Common myeloid progenitor, CD34-positive (primary cell): ENCODE data around the gene RECQL5.

Experiments
- CTCF ChIA-PET: fragments of 350-600 bp; sonication (Branson Sonifier 250); formaldehyde crosslinking; loops from one replicate; lab custom pipeline; 2021; ENCODE audit warnings: antibody characterized with exemption; lab: Charles Lee
- POLR2A ChIA-PET: fragments of 350-600 bp; sonication (Branson Sonifier 250); formaldehyde crosslinking; loops from one replicate; lab custom pipeline; 2021; ENCODE audit warnings: antibody characterized with exemption; lab: Charles Lee
- DNase-seq, 3 donors: peaks; one replicate each; pipeline versions ENCODE4 v3.0.0 to v3.0.0-alpha.2; 2013
- H3K27ac ChIP-seq, 2 experiments: 1 replicate in 1 of 2; 2 replicates in 1 of 2; pipeline ENCODE4 v1.7.0; 2013; ENCODE audit warnings: inconsistent platforms in 2 of 2, low read length in 2 of 2, mild to moderate bottlenecking in 2 of 2, low read depth in 1 of 2, moderate library complexity in 1 of 2; ENCODE audit not compliant: severe bottlenecking in 2 of 2, insufficient read depth in 1 of 2, poor library complexity in 1 of 2
- H3K27me3 ChIP-seq, 5 experiments: replicated peaks in 2 of 5; 1 replicate in 3 of 5; 2 replicates in 2 of 5; pipeline versions ENCODE4 v1.6.1 to v1.7.0; 2013; ENCODE audit warnings: low read length in 4 of 5, mild to moderate bottlenecking in 2 of 5, moderate library complexity in 2 of 5, inconsistent platforms in 1 of 5; ENCODE audit not compliant: insufficient read depth in 5 of 5, control insufficient read depth in 4 of 5
- H3K36me3 ChIP-seq, 4 experiments: 1 replicate in 2 of 4; 2 replicates in 2 of 4; pipeline versions ENCODE4 v1.6.1 to v1.7.0; 2013; ENCODE audit warnings: low read length in 3 of 4, control low read depth in 1 of 4, mild to moderate bottlenecking in 1 of 4; ENCODE audit not compliant: control insufficient read depth in 4 of 4, insufficient read depth in 4 of 4
- H3K4me1 ChIP-seq, 4 experiments: 1 replicate in 3 of 4; 2 replicates in 1 of 4; pipeline versions ENCODE4 v1.6.1 to v1.7.1; 2013; ENCODE audit warnings: low read length in 3 of 4, mild to moderate bottlenecking in 3 of 4, control low read depth in 1 of 4, inconsistent platforms in 1 of 4, moderate library complexity in 1 of 4; ENCODE audit not compliant: control insufficient read depth in 4 of 4, insufficient read depth in 4 of 4; ENCODE audit errors: control extremely low read depth in 1 of 4
- H3K4me3 ChIP-seq, 7 experiments: 1 replicate in 4 of 7; 2 replicates in 3 of 7; pipeline versions ENCODE4 v1.5.1 to v1.7.0; 2013; ENCODE audit warnings: mild to moderate bottlenecking in 7 of 7, low read length in 6 of 7, moderate library complexity in 6 of 7, inconsistent platforms in 2 of 7, low read depth in 2 of 7, control low read depth in 1 of 7; ENCODE audit not compliant: insufficient read depth in 4 of 7, control insufficient read depth in 1 of 7; ENCODE audit errors: extremely low read depth in 1 of 7
- H3K9me3 ChIP-seq, 5 experiments: 1 replicate in 4 of 5; 2 replicates in 1 of 5; pipeline versions ENCODE4 v1.6.1 to v1.7.1; 2013; ENCODE audit warnings: low read length in 4 of 5, mild to moderate bottlenecking in 2 of 5, inconsistent platforms in 1 of 5, low read depth in 1 of 5, moderate library complexity in 1 of 5; ENCODE audit not compliant: control insufficient read depth in 4 of 5, insufficient read depth in 2 of 5; ENCODE audit errors: control extremely low read depth in 1 of 5
- WGBS: methylation state at CpG from one replicate; pipeline ENCODE4 v1.1.5; 2013; ENCODE audit not compliant: insufficient coverage; 5-methylcytosine and 5-hydroxymethylcytosine counted together

The RECQL5 gene

DNA sequence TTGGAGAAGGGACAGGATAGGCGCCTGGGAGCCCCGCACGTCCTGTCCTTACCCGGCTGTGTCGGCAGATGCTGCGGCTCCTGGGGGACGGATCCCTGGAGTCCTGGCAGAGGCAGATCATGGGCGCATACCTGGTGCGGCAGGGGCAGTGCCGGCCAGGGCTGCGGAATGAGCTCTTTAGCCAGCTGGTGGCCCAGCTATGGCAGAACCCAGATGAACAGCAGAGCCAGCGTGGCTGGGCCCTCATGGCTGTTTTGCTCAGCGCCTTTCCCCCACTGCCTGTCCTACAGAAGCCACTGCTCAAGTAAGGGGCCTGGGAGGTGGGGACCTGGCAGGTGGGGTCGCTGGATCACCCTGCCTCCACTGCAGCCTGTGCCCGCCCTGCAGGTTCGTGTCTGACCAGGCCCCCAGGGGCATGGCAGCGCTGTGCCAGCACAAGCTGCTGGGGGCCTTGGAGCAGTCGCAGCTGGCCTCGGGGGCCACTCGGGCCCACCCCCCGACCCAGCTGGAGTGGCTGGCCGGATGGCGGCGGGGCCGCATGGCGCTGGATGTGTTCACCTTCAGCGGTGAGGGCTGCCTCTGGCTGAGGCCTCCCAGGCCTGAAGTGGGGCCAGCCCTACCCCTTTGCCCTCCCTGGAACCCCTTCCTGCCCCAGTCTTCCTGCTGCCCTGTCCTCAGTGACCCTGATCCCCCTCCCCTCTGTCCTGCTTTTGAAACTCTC lies 53.9 kb downstream of the RECQL5 start:
- CTCF ChIA-PET: interaction anchor here (2.3 to 4.1 kb wide), 3 partner anchors 12 to 20 kb away, joined by 6 to 26 read pairs (median 6); partner anchors contain the start of gene SMIM5
- Histone ChIP-seq H3K27ac (no peak overlapping the region), H3K27me3 (no peaks in the 10 kb centered on the region), H3K9me3 (no peaks in the 10 kb centered on the region), H3K4me1 (no peaks in the 10 kb centered on the region), H3K4me3 (no peak overlapping the region), H3K36me3 (peaks cover 2 to 81% (median 58%) of the 10 kb centered on the region in 4 experiments)
- DNase-seq: no peak
- POLR2A ChIA-PET: no interaction called here
- 91% methylated on average over 27 of the region's 27 CpGs for whole genome bisulfite sequencing

DNA sequence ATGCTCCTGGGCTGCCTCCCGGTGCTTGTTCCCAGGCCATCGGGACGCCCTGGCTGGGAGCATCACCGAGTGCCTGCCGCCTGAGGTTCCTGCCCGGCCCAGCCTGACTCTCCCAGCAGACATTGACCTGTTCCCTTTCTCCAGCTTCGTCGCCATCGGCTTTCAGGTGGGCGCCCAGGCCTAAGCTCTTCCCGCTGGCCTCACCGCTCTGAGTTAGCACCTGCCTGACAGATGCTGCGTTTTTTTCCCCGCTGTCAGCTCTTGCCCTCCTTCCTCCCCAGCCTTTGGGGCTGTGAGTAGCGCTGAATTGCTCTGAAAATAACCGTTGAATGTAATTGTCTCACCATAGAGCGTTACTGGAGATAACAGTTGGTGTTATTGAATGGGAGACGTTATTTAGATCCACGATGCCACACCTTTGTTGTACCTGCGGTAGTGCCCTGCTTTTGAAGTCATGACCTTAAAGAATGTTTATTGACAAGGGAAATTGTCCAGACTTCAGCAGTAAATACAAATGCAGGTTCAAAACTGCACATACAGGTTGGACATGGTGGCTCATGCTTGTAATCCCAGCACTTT lies 55.0 kb downstream of the RECQL5 start:
- Histone ChIP-seq H3K27ac (no peak overlapping the region), H3K36me3 (peaks cover 2 to 74% (median 48%) of the 10 kb centered on the region in 4 experiments), H3K27me3 (no peaks in the 10 kb centered on the region), H3K9me3 (no peaks in the 10 kb centered on the region), H3K4me3 (no peak overlapping the region), H3K4me1 (no peaks in the 10 kb centered on the region)
- ChIA-PET POLR2A (interaction anchor here (0.6 kb wide), 1 partner anchor 26 kb away, joined by 3 read pairs; no protein-coding TSS in a partner anchor), CTCF (interaction anchor here (0.6 to 4.1 kb wide), 7 partner anchors 8 to 137 kb away, joined by 3 to 26 read pairs (median 6); partner anchors contain the start of gene SMIM5)
- DNase-seq: no peak
- 98% methylated on average over 18 of the region's 20 CpGs for WGBS

DNA sequence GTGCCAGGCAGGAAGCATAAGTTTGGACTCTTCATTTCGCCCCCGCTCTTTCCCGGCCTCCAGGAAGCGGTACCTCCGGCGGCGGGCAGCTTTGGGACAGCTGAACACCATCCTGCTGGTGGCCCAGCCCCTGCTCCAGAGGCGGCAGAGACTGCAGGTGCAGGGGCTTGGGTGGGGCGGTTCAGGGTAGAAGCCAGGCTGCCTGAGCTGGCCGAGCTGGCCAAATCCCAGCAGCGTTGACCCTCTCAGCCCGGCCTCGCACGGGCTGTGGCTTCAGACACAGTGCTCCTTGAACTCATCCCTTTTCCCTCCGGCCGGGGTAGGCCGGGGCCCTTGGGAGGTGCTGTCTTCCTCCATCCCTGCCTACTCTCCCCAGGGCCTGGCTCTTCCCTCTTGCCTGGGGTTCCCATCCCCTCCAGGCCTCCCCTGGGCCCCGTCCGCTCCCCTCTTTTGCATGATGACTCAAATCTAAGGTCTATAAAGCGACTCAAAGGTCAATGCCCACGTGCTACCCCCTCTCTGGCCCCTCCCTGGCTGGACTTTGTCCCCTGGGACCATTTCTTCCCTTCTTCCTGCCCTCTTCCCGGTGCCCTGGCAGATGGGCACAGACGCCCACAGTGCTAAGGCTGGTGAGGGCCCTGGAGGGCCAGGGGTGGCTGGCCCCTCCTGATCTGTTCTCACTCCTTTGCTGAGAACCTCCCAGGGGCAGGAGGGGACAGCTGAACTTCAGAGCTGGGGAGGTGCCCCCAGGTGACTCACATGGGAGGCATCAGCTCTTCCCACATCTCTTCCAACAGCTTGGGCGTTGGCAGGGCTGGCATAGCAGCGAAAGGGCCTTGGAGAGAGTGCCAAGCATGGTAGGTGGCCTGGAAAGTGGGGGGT lies 56.6 kb downstream of the RECQL5 start:
- WGBS: 97% methylated on average over 23 of the region's 25 CpGs
- CTCF ChIA-PET: interaction anchor here (1.3 to 4.1 kb wide), 5 partner anchors 9 to 22 kb away, joined by 3 to 26 read pairs (median 3); no protein-coding TSS in a partner anchor
- peaks cover 2 to 65% (median 37%) of the 10 kb centered on the region in 4 experiments for H3K36me3 ChIP-seq

DNA sequence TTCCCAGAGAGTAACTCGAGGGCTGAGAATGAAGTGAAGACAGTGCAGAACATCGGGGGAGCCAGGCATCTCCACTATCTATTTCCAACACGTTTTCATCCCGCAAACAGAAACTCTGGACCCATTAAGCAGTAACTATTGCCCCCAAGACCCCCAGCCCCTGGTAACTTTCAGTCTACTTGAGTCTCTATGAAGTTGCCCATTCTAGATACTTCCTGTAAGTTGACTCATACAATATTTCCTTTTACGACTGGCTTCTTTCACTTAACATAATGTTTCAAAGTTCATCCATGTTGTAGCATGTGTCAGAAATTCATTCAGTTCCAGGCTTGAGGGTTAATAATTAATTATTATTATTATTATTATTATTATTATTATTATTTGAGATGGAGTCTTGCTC lies 59.9 kb downstream of the RECQL5 start:
- Histone ChIP-seq H3K27me3 (no peaks in the 10 kb centered on the region), H3K36me3 (peaks cover 0 to 51% (median 21%) of the 10 kb centered on the region in 4 experiments), H3K9me3 (no peaks in the 10 kb centered on the region), H3K27ac (no peak overlapping the region), H3K4me1 (no peaks in the 10 kb centered on the region), H3K4me3 (no peak overlapping the region)
- DNase-seq: no peak
- POLR2A ChIA-PET: no interaction called here
- CTCF ChIA-PET: no interaction called here
- WGBS: 100% methylated on average over 4 of the region's 5 CpGs

More for the DNA sequence above, 56.6 kb downstream of the RECQL5 start:
- Histone ChIP-seq H3K27ac (no peak overlapping the region), H3K27me3 (no peaks in the 10 kb centered on the region), H3K9me3 (no peaks in the 10 kb centered on the region), H3K4me3 (no peak overlapping the region), H3K4me1 (no peaks in the 10 kb centered on the region)
- no peak for DNase-seq
- POLR2A ChIA-PET: no interaction called here

DNA sequence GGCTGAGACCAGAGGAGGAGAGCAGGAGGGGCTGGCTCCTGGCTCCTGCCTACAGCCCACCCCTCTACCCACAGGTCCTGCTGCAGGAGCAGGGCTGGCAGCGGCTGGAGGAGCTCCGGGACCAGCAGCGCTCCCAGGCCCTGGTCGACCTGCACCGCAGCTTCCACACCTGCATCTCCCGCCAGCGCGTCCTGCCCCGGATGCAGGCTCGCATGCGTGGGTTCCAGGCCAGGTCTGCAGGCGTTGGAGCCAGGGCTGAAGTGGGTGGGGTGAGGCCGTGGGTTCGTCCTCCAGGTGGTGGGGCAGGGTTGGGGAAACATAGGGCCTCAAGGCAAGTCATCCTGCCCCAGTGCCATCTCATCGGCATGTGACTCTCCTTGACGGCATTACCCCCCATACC lies 61.2 kb downstream of the RECQL5 start:
- Histone ChIP-seq H3K4me3 (no peak overlapping the region), H3K4me1 (no peaks in the 10 kb centered on the region), H3K27me3 (no peaks in the 10 kb centered on the region), H3K27ac (no peak overlapping the region), H3K36me3 (peaks cover 0 to 44% (median 24%) of the 10 kb centered on the region in 4 experiments), H3K9me3 (no peaks in the 10 kb centered on the region)
- CTCF ChIA-PET: interaction anchor here (1.0 to 5.5 kb wide), 4 partner anchors 19 to 65 kb away, joined by 3 to 30 read pairs (median 6); partner anchors contain the start of gene SMIM5
- DNase-seq: no peak
- WGBS: 84% methylated on average over 8 of the region's 16 CpGs
- POLR2A ChIA-PET: no interaction called here

DNA sequence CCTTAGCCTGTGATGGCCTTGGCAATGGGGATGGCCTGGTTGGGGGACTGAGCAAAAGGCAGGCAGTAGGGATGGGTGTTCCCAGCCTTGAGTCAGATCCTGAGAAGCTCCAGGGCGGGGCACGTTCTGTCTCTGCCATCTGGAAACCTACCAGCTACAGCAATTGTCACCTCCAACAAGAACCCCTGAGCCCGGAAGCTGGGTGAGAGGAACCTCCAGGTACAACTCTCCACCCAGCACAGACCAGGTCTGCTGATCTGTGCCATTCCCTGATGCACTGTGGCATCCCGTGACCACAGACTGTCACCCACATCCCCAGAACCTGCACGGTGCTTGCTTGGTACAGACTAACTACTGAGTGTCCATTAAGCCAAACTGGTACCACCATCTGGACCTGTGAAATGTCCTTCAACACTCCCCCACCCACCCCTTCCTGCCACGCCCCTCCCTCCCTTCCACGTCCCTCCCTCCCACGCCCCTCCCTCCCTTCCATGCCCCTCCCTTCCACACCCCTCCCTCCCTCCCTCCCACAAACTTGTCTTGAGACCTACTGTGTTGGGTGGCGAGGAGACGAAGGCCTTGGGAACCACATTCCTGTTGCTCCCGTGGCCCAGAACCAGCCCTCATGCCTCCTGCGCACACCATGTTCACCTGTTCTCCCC lies 62.8 kb downstream of the RECQL5 start:
- CTCF ChIA-PET: interaction anchor here (0.7 to 5.5 kb wide), 6 partner anchors 10 to 149 kb away, joined by 3 to 30 read pairs (median 4); partner anchors contain the start of gene SMIM5

More for the DNA sequence above, 62.8 kb downstream of the RECQL5 start:
- DNase-seq: no peak
- Histone ChIP-seq H3K27me3 (no peaks in the 10 kb centered on the region), H3K9me3 (no peaks in the 10 kb centered on the region), H3K4me3 (no peak overlapping the region), H3K27ac (peak overlapping the region in 1 of 2 experiments; percentile 14), H3K36me3 (peaks cover 0 to 32% (median 16%) of the 10 kb centered on the region in 4 experiments), H3K4me1 (no peaks in the 10 kb centered on the region)
- WGBS: 86% methylated on average over 9 of the region's 12 CpGs
- POLR2A ChIA-PET: no interaction called here
